ENCODE measurements around the gene HCN2.
"Not testable (repeated sequence)": the region's sequence is repeated elsewhere in the genome, so short reads cannot be mapped to it uniquely, and the experiment has no call there.

The HCN2 gene

DNA sequence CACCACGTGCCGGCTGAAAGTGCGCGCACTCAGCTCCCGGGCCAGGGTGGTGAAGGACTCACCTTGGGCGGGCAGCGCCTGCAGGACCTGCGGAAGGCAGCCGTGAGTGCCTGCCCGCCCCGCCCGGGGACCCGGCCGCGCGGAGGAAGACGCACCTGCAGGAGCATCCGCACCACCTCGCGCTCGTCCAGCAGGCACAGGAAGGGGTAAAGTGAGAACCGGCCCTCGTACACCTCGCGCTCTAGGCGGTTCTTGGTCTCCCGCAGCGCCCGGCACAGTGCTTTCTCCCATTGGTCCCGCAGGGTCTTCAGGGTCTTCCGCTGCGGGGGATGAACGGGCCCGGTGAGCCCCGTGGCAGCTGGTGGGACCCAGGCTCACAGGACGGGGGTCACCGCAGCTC is 33.0 kb downstream of the HCN2 start:
- DNase-seq: no peak

DNA sequence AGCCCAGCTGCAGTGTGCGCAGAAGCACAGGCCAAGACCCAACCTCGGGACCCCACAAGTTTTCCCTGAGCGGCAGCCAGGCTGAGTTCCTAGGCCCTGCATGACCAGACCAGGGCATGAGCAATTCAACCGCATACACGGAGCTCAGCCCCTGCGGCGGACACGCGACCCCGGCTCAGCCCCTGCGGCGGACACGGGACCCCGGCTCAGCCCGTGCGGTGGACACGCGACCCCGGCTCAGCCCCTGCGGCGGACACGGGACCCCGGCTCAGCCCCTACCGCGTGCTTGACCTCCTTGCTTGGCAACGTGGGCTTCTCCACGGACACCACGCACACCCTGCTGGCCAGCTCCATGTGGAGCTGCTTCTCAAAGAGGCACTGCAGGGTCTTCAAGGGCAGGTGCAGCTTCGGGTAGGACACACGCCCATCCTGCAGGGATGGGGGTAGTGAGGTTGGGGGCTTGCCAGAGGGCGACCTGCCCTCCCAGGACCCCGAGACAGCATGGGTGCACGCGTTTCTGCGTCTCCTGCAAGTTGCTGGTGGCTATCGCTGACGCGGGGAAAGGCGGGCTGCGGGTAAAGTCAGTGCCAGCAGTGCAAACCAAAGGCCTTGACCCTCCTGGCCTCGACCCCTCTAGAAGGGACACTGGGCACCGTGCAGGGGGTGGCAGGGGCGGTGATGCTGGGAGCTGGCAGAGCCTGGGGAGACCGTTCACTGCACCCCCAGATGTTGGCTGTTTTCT is 33.7 kb downstream of the HCN2 start:
- no peak for DNase-seq

DNA sequence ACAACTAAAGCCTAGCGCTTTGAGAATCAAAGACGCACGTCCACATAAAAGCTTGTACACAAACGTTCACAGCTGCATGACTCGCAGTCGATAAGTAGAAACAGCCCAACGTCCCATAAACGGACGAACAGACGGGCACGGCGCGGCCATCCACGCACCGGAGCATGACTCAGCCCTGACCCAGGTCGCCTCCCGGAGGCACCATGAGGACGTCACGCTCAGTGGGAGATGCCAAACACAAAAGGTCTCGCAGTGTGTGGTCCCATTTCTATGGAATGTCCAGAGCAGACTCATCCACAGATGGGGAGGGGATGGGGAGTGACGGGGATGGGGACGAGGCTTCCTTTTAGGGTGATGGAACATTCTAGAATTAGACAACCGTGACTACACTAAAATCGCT is 34.3 kb downstream of the HCN2 start:
- no peak for DNase-seq

DNA sequence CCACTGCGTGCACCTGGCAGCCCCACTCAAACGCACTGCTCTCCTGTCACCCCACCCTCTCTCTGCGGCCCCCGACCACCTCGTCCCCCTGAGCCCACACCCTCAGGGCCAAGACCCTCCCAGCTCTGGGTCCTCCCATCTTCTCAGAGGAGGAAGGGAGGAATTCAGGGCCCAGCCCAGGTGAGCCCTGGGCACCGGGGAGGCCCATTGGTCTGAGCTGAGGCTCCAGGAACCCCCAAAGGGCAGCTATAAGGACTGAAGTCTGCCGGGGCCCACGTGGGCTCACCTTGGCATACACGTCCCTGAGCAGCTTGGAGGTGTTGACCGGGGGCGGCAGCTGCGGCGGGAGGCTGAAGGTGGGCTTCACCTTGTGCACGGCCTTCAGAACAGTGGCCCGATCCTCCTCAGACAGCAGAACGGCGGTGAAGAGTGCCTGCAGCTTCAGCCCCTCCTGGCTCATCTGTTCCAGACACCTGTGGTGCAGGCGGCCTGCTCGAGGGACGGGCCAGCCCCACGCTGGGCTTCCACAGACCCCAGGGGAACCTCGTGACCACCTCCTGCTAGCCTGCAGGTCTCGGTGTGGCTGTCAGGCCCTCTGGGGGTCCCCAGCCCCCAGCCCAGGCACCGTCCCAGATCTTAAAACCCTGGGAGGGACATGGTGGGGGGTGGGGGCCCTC is 34.9 kb downstream of the HCN2 start:
- DNase-seq: no peak

DNA sequence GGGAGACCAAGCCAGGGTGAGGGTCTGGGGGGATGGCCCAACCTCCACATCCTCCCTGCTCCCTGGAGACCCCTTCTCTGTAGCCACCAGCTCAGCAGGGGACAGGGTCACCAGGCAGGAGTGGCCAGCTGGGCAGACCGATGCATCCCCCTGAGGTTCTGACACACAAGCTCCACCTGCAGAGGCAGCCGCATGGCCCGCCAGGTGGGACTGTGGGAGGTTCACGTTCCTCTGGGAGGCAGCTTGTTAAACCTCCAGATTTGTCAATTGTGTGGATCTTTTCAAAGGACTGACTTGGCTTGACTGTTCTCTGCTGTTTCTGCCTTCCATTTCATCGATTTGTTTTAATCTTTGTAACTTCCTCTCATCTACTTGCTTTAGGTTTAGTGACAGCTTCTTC is 35.6 kb downstream of the HCN2 start:
- DNase-seq: no peak

DNA sequence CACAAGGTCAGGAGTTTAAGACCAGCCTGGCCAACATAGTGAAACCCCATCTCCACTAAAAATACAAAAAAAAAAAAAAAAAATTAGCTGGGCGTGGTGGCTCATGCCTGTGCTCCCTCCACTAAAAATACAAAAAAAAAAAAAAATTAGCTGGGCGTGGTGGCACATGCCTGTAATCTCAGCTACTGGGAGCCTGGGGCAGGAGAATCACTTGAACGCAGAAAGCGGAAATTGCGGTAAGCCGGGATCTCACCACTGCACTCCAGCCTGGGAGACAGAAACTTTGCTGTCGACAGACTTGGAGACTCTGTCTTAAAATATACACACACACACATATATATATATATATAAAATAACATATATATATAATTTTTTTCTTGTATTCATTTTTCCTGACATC is 36.9 kb downstream of the HCN2 start:
- not testable (repeated sequence) for DNase-seq

DNA sequence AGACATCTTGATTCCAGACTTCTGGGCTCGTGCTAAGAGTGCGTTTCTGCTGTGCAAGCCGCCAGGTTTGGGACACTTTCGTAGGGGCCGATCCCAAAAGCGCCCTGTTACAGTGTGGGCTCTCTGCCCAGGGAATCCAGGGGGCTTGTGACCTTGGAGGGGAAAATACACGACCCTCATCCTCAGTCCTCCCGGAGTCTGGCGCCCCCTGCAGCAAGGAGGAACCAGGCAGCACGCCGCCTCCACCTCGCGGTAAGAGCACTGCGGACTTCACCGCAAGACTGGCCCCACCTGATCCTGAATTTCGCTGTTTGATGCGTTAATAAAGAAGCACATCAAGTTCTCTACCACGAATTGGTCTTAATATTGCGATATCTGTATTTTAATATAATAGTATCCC is 38.5 kb downstream of the HCN2 start:
- no peak for DNase-seq

DNA sequence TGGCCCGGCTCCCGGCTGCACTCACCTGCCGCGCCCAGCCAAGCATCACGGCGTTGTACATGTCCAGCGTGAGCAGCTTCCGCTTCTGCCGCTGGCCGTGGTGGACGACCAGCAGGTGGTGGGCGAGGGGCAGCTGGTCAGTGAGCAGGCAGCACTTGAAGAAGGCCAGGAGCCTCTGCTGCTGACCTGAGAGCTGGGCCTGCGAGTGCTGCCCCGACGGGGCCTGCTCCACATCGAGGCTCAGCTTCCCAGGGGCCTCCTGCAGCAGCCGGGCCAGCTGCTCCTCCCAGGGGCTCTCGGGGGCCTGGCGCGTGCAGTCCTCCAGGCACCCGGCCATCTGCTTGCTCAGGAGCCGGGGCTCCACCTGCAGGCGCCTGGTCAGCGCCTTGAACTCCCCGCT is 39.8 kb downstream of the HCN2 start:
- DNase-seq: not testable (repeated sequence)

DNA sequence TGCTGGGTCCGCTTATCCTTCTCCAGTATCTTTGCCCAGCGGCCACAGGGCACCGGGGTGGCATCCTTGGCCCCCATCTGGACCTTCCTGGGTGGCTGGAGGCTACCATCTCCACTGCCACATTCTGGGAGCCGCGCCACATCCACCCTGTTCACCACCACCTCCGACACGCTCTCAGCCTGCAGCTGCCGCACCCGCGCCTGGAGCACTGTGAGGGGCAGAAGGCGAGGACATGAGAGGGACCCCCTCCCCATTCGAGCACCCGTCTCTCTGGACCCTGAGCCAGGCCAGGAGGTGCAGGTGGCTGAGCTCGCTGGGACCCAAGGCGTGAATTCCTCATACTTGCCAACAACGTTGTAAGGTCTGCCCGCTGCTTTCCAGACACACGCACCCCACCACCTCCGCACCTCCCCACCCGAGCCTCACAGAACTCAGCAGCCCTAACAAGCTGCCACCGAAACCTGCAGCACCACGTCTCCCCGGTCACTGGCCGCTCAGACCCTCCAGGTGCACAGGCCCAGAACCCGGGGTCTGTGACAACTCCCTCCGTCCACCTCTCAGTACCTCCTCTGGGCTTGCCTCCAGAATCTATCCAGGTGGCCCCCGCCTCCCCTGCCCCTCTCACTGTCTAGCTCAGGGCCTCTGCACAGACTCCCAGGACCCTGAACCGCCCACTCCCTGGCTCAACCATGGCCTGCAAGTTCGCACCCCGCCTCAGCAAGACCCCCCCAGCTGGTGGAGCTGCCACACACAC is 40.5 kb downstream of the HCN2 start:
- no peak for DNase-seq

DNA sequence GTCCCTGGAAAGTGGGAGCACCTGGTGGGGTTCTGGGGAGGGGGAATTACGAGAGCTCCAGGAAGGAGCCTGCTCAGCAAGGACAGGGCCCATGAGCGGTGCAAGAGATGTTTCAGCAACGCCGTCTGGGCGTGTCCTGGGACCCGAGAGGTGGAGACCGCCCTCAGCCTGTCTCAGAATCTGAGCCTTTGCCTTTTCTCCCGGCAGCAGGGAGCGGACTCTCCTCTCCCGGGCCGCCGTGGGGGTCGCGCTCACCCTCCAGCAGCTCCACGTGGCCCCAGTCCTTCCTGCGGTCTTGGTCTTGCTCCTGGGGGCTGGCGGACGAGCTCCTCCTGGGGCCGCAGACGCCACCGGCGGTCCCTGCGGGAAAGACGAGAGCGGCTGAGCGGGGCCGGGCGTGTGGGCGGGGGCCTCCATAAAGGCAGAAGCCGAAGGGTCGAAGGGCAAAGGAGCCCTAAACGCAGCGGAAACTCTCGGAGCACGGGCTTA is 42.9 kb downstream of the HCN2 start:
- peak; percentile 26 for DNase-seq

DNA sequence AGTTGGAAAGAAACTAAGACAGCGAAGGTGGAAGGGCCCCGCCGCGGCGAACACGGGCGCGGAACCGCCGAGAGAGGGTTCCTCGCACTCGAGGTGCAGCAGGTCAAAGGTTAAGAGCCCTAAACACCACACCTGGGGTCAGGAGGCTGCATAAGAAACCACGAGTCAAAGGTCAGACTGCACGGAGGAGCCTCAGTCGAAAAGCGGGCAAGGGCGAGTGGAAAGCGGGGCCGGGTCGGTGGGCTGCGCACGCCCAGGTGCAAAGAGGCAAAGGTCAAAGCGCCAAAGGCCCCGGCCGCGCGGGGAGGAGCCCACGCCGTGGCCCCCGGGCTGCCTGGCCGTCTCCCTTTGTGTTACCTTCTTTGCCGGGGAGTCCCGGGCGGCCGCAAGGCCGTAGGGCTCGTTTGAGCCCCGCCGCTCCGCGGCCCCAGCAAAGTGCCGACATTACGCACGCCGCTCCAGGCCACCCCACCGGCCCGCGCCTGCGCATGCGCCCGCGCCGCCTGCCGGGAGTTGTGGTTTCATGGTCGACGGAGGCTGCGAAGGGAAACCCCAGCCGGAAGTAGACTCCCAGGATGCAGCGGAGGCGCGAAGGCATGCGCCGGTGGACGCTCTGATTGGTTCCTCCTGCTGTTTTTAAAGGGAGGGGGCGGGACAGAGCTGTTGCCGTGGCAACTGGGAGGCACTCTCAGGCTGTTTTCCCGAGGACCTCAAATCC is 43.5 kb downstream of the HCN2 start, which contains the start of gene POLRMT:
Gene POLRMT (minus strand): TSS at position 470 of the 718 bp plus-strand sequence. CDS start 25 bp downstream, at position 445.
- peak; percentile 93 for DNase-seq

DNA sequence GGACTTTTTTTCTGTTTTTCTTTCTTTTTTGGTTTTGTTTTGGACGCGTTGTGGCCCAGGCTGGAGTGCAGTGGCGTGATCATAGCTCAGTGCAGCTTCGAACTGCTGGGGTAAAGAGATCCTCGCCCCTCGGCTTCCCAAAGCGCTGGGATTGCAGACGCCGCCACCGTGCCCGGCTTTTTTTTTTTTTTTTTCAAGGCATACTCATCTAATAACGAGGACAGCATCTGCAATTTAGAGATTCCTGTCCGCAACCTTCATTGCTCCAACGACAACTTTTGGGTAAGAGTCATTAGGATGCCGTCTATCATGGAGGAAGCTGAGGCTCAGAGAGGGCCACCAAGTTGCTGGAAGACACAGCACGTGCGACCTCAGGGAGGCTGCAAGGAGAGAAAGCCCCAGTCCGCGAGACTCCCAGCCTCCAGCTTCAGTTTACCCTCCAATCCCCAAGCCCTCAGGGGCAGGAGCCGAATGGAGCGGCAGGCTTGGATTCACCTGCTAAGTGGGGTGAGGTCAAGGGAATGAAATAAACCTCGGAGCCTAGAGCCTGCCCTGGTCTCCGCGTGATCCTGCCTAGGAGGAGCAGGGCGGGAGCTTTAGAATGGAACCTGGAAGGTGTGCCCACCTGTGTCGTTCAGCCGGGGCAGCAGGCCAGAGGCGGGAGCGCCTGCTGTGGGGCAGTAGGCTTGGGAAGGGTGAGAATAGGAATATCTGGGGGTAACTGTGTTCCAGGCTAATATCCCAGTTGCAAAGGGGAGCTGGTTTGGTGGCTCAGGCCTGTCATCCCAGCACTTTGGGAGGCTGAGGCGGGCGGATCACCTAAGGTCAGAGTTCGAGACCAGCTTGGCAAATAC is 44.3 kb downstream of the HCN2 start:
- DNase-seq: no peak

DNA sequence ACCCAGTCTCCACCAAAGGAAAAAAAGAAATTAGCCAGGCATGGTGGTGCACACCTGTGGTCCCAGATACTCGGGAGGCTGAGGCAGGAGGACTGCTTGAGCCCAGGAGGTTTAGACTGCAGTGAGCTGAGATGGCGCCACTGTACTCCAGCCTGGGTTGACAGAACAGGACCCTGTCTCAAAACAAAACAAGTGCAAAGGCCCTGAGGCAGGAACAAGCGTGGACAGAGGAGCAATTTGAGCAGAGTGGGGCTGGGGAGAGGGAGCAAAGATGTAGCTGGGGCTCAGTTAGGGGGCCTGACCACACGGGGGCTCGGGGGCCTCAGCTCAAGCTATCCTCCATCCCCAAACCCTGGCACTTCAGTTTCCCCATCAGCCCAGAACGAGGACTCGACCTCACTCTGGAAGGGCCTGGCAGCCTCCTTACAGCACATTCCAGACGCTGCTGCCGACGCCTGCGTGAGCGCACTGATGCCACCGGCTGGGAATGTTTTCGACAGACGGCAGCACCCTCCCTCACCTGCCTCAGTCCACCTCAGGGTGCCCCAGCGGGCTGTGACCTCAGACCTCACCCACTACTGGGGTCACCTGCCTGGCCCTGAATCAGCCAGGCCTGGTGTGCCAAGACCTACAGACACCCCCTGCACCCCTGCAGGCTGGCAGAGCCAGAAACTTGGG is 45.4 kb downstream of the HCN2 start:
- DNase-seq: no peak

DNA sequence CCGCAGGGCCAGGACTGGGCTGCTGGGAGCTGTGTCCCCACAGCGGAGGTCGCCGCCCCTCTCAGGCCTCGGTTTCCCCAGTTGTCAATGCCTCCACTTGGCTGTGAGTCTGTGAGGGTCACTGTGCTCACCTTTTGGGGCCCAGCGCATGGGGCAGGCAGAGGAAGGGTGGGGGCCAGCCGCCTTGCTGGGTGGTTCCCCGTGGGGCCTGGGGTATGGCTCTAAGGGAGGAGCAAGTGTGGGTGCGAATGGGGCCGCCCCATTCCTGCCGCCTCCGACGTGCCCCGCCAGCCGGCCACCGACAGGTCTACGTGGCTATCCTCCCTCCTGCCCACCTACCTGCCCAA is 49.2 kb downstream of the HCN2 start:
- no peak for DNase-seq

DNA sequence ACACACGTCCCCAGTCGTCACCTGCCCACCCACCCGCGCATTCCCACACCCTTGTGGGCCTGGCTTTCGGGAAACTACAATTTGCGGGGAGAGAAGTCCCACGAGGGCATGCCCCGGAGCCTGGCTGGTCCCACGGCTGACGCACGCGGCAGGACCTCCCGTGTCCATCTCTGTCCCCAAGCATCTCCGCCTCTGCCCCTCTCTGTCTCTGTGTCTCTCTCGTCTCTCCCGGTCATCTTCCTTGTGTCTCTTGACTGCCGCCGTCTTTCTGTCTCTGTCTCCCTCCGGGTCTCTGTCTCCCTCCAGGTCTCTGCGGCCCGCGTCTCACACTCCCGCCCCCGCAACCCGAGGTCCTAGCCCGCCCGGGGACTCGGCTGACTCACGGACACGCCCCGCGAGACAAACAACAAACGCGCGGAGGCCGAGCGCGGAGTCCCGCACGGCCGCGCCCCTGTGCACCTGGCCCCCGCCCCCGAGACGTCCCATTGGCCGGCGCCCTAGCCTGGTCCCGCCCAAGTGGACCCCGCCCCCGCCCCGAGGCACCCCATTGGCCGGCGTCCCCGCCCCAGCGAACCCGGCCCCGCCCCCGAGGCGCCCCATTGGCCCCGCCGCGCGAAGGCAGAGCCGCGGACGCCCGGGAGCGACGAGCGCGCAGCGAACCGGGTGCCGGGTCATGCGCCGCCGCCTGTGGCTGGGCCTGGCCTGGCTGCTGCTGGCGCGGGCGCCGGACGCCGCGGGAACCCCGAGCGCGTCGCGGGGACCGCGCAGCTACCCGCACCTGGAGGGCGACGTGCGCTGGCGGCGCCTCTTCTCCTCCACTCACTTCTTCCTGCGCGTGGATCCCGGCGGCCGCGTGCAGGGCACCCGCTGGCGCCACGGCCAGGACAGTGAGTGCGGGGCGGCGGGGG is 49.8 kb downstream of the HCN2 start, which contains the start of gene FGF22:
Gene FGF22 (plus strand): TSS at position 627 of the 908 bp plus-strand sequence. CDS start 47 bp downstream, at position 674.
- DNase-seq: no peak

DNA sequence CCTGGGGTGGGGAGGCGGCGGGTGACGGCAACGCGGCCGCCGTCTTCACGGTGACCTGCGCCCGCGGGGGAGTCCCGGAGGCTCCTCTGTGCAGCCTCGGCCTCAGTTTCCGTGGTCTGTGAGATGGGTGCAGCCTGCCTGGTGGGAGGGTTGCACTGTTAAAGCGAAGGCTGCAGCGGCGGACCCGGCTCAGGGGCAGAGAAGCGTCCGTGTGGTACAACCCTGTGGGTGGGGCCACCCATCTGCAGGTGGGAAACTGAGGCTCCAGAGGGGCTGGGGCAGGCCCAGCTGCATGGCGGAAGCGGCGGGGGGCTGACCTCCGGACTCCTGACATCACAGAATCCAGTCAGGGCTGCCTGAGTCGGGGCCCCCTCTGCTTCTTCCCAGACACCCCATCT is 50.5 kb downstream of the HCN2 start:
- DNase-seq: no peak

DNA sequence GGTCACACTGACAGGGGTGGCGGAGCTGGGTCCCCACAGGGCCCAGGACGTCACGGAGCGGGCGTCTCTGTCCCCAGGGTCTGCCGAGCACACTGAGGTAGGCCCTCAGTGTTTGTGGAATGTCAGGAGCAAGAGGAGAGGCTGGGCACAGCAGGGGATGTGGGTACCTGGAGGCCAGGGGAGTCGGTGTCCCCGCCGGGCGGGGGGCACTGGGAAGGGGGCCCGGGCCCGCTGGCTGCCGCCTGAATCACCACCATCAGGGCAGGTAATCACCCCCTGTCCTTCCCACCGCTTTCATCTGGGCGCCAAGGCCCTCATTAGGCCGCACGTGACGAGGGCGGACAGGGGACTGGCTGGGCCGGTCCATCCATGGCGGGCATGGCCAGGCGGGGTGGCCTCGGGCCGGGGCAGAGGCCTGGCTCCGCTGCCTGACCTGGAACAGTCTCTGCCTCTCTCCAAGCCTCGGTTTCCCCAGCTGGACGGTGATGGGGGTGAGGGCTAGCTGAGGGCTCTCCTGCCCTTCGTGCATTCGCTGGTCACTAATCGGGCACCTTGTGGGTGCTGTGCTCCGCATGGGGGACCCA is 51.0 kb downstream of the HCN2 start:
- no peak for DNase-seq

DNA sequence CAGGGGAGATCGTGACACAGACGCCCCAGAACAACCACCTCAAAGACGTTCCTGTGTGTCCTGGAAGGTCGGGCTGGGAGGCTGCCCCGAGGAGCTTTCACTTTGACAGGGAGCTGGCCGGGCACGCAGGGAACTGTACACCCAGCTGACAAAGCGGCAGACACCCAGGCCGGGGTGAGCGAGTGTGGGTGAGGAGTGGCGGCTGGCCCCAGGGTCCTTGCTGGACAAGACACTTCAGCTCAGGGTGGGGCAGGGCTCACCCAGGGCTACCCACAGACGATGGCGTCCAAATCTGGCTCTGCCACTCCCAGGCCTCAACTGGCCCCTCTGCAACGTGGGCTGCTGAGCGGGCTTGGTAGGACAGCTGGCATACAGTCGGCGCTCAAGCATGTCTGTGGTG is 52.0 kb downstream of the HCN2 start:
- no peak for DNase-seq

DNA sequence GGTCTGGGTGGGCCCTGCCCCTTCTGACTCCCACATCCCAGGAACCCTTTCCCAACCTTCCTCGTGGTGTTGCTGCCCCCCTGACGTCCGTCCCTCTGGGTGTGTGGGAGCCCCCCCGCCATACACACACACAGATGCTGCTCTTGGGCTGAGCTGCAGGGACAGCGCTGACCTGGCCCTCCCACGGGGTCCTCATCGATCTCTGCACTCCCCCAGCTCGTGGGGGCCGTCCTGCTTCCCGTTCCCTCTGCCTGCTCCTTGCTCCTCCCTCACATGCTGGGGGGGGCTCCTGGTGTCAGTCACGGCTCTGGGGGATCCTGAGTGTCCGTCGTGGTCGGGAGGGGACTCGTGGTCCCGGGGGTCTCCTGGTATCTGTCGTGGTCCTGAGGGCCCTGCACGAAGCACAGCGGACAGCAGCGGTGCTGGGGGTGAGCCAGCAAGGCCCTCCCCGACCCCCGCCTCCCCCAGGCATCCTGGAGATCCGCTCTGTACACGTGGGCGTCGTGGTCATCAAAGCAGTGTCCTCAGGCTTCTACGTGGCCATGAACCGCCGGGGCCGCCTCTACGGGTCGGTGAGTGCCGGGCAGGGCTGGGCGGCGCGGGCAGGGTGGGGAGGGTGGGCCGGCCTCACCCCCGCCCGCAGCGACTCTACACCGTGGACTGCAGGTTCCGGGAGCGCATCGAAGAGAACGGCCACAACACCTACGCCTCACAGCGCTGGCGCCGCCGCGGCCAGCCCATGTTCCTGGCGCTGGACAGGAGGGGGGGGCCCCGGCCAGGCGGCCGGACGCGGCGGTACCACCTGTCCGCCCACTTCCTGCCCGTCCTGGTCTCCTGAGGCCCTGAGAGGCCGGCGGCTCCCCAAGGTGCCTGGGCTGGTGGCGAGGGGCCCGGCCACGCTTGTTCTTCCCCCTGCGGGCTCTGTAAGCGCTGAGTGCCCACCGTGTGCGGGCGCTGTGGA is 53.4 kb downstream of the HCN2 start:
- DNase-seq: no peak
